ENCODE results near the gene TRPV3.

TRPV3 gene

DNA sequence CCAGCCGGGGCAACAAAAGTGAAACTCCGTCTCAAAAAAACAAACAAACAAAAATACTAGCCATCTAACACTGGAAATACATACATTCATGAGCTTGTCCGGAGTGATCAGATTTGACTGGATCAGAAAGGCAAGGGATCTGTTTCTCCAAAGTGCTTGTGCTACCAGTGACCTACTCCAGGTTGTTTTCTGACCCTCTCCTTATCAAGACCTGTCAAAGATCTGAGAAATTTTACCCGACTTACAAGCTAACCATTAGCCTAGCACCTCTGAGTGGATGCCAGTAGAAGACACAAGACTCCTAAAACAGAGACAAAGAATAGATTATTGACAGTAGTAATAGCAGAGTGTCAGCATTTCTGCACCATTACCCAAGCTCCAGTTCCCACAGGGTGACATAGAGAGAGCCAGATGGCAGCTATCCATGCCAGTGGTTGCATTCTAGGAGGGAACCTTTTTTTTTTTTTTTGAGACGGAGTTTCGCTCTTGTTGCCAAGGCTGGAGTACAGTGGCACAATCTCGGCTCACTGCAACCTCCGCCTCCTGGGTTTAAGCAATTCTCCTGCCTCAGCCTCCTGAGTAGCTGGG, 72.0 kb downstream of the TRPV3 start:
- no peak for DNase-seq (ENCODE audit: extremely low read depth, low read depth)
- TF ChIP-seq, protein P1, sequence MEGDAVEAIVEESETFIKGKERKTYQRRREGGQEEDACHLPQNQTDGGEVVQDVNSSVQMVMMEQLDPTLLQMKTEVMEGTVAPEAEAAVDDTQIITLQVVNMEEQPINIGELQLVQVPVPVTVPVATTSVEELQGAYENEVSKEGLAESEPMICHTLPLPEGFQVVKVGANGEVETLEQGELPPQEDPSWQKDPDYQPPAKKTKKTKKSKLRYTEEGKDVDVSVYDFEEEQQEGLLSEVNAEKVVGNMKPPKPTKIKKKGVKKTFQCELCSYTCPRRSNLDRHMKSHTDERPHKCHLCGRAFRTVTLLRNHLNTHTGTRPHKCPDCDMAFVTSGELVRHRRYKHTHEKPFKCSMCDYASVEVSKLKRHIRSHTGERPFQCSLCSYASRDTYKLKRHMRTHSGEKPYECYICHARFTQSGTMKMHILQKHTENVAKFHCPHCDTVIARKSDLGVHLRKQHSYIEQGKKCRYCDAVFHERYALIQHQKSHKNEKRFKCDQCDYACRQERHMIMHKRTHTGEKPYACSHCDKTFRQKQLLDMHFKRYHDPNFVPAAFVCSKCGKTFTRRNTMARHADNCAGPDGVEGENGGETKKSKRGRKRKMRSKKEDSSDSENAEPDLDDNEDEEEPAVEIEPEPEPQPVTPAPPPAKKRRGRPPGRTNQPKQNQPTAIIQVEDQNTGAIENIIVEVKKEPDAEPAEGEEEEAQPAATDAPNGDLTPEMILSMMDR (IDR thresholded peaks at IDR 0.05; ENCODE audit: low read depth, low read length), result no peak

DNA sequence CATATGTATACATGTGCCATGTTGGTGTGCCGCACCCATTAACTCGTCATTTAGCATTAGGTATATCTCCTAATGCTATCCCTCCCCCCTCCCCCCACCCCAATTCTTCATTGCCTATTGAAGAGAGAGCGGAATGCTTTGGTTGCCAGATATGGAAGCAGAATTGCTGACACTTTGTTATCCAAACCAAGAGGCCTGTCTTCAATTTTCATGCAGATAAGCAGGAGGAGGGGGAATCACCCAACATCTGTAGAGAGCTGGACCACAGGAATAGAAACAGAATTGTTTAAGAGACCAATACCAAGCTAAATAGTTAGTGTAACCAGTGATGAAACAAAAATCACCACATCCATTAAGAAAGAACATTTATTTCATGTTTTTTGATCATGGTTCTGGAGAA, 74.8 kb downstream of the TRPV3 start:
- TF ChIP-seq, protein P1 (IDR thresholded peaks at IDR 0.05; ENCODE audit: low read depth, low read length), result no peak
- DNase-seq (ENCODE audit: extremely low read depth, low read depth), result no peak

- no peak for DNase-seq (ENCODE audit: extremely low read depth, low read depth)
- TF ChIP-seq, protein P1 (IDR thresholded peaks at IDR 0.05; ENCODE audit: low read depth, low read length), result no peak
These were observed 77.6 kb downstream of the TRPV3 start for GRCh38 chr17:3479988-3480387.

- TF ChIP-seq, protein P1 (IDR thresholded peaks at IDR 0.05; ENCODE audit: low read depth, low read length), result no peak
- DNase-seq (ENCODE audit: extremely low read depth, low read depth), result no peak
These were observed 81.6 kb downstream of the TRPV3 start, which contains the start of gene ASPA for GRCh38 chr17:3475812-3476610. ASPA (plus strand) TSS chr17:3475997; CDS start chr17:3476160, 163 bp downstream.

DNA sequence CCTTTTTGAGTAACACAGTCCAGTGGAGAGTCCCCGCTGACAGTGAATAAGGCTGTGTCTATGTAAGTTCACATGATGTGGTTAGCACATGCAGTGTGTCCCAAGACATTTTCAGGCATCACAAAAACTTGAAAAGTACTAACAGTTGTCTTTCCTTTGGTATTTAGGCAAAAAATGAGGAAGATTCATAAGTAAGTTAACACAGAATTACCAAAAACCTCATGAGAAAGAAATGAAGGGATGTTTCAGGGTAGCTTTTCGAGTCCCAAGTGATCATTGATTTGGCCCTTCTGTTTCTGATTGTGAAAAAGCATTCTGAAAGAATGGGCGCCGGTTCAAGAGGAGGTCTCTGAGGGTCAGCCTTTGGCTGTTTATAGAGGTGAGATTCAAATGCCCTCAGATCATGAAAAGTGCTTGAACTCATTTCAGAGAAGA, 82.3 kb downstream of the TRPV3 start:
- TF ChIP-seq, protein P1 (IDR thresholded peaks at IDR 0.05; ENCODE audit: low read depth, low read length), result no peak

GRCh38 chr17:3474212-3474611, 83.4 kb downstream of the TRPV3 start:
- TF ChIP-seq, protein P1 (IDR thresholded peaks at IDR 0.05; ENCODE audit: low read depth, low read length), result no peak
- DNase-seq (ENCODE audit: extremely low read depth, low read depth), result no peak

More for the DNA sequence above, 82.3 kb downstream of the TRPV3 start:
- DNase-seq (ENCODE audit: extremely low read depth, low read depth), result no peak

- DNase-seq (ENCODE audit: extremely low read depth, low read depth), result no peak
- TF ChIP-seq, protein P1 (IDR thresholded peaks at IDR 0.05; ENCODE audit: low read depth, low read length), result no peak
These were observed 85.5 kb downstream of the TRPV3 start for GRCh38 chr17:3472137-3472536.
